Stimulated activated CD4-positive, alpha-beta T cell treated with anti-CD3 and anti-CD28 coated beads, Interleukin-1b, Interleukin-23, amount 100 ng/mL, for 4 hours (primary cell): Measurements from ENCODE around the gene SYNJ2.

Experiments
- DNase-seq, 2 donors: peaks; one replicate each; pipeline ENCODE4 v3.0.0-alpha.2; 2020; ENCODE audit warnings: low read depth in 2 of 2

SYNJ2 gene

DNA sequence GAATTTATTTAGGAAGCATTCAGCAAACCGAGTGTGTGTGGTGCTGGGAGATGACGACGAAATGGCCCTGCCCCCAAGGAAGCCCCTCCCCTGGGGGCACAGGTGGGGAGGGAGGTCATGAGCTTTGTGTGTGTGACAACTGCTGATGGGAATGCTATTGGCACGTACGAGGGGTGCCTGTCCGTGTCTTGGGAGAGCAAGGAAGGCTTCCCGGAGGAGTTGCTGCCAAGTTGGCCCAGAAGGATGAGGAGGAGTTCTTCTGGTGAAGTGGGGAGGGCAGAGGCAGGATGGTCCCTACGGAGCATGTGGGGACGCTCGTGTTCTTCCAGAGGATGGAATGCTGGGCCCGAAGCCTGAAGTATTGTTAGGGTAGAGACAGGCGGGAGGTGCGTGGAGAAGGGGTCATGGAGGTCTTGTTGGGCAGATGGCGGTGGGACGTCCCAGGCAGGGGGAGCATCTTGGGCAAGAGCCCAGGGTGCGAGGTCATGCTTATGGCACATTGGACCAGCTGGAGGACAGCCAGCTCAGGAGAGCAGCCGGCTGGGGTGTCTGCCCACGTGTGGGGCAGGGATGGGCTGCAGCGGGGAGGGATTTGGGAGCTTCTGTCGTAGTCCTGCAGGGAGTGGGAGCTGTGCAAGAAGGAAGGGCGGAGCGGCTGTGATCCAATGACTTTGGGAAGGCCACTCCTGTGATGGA is 46.1 kb downstream of the SYNJ2 start:
- no peak for DNase-seq

GRCh38 chr6:158028421-158028820 is 46.8 kb downstream of the SYNJ2 start:
- no peak for DNase-seq

DNA sequence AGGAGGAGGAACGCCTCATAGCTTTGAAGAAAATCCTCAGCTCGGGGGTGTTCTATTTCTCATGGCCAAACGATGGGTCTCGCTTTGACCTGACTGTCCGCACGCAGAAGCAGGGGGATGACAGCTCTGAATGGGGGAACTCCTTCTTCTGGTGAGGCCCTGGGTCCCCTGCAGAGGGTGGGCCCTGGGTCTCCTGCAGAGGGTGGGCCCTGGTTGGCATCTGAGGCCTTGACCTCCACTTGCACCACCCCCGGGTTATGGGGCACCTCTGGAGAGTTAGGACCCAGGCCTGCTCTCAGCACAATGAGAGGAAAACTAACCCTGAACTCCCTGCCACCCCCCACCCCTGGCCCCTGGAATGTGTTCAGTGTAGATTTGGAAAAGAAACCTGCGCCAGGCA is 47.2 kb downstream of the SYNJ2 start:
- DNase-seq, result no peak

- no peak for DNase-seq
Observed at GRCh38 chr6:158029668-158030230, 48.1 kb downstream of the SYNJ2 start.

GRCh38 chr6:158030380-158031300 is 49.0 kb downstream of the SYNJ2 start:
- no peak for DNase-seq

- no peak for DNase-seq
Observed at GRCh38 chr6:158031381-158032353, 50.0 kb downstream of the SYNJ2 start.

- DNase-seq, result no peak
Observed at GRCh38 chr6:158032354-158032733, 50.7 kb downstream of the SYNJ2 start.

GRCh38 chr6:158033077-158033750 is 51.6 kb downstream of the SYNJ2 start:
- no peak for DNase-seq

DNA sequence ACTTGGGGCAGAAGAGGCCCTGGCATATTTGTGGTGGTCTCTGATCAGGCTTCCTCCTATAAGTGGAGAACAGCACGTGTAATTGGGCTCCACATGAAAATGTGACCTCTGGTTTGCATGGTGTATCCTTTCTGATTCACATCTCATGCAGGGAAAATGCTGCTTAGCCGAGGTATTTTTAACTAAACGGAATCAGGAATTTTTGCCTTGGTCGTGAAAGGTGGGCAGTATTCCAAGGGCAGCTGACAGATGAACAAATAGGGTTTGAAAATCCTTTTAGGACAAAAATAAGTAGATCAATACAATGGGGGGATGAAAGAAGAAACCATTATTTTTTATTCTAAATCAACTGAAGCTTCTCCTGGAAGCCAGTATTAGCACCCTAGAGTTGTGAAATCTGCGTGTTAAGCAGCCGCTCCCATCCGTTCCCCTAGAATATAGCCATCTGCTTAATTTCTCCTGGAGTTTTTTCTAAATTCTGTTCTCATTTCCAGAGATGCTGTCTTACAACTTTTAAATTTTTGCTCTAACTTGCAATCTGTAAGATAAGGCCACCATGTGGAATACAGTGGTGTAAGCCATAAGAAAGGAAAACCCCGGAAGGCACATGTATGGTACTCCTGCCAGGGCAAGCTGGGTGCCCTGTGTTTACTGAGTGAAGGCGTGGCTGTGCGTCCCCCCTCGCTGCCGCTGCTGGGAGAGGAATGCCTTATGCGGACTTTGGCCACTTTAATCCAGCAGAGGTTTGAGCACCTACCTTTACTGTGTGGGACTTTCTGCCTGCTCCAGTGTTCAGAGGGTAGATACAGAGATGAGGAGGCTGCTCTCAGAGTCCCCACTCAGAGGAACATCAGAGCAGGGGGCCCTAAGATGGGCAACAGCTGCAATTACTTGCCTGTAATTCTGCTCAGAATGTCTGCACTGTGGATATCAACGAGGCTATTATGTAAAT is 52.4 kb downstream of the SYNJ2 start:
- no peak for DNase-seq

- DNase-seq, result no peak
Observed at GRCh38 chr6:158036261-158036660, 54.6 kb downstream of the SYNJ2 start.

DNA sequence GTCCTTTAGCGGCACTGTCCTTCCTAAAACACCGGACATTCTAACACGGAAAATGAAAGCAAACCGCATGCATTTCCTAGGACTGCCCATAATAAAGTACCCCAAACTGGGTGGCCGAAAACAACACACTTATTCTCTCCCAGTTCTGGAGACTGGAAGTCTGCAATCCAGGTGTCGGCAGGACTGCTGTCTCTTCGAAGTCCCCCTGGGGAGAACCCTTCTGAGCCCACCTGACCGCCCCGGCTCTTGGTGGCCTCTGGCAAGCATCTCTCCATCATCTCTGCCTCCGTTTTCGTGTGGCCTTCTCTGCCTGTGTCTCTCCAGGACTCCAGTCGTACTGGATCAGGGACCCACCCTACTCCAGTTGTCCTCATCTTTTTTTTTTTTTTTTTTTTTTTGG is 55.4 kb downstream of the SYNJ2 start:
- DNase-seq, result no peak

- no peak for DNase-seq
Observed at GRCh38 chr6:158037771-158038170, 56.1 kb downstream of the SYNJ2 start.

GRCh38 chr6:158038291-158039177 is 56.9 kb downstream of the SYNJ2 start:
- no peak for DNase-seq

- no peak for DNase-seq
Observed at GRCh38 chr6:158039178-158039557, 57.5 kb downstream of the SYNJ2 start.

DNA sequence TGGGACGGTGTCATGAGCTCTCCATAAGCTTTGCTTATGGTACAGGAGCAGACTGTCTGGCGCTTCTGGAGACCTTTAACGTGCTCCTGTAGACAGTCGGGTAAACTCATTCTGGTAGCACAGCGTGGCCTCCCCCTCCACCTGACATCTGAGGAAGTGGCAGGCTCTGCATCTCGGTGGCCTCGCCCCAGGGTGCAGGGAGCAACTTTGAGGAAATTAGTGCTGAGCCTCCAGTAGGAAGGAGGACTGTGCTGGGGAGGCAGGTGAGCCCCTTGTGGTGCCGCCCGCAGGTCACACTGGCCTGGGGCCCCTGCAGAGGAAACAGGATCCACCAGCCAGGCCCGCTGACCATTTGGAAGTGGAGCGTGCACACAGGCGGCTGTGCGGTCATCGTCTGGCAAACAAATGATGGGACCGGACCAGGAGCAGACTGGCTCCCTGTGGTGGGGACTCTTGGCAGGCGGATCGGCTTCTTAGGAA is 57.9 kb downstream of the SYNJ2 start:
- no peak for DNase-seq

DNA sequence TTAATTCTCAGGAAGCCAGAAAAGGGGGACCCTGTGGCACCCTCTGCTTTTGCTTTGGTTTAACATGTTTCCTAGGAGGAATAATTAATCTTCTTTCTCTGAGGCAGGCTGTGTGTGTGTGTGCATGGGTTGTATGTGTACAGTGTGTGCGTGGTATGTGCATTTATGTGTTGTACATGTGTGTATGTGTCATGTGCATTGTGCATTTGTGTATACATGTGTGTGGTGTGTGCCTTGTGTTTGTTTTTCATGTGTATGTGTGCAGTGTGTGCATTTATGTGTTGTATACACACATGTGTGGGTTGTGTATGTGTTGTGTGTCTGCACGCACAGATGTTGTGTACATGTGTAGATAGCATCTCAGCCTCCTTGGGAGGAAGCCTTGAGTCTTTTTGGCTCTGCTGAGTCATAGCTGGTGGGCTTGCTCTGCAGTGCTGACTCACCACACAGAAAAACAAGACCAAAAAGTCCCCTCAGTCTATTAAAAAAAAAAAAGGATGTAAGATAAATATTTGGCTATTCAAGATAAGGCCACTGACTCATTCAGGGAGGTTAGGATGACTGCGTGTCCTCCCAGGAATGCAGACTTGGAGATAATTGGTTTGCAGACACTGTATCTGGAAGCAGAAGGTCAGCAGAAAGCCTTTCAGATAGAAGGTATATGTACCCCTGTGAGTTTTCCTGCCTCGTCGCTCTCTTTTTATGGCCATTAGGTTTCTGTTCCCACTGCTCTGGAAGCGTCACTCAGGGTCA is 58.6 kb downstream of the SYNJ2 start:
- DNase-seq, result no peak

DNA sequence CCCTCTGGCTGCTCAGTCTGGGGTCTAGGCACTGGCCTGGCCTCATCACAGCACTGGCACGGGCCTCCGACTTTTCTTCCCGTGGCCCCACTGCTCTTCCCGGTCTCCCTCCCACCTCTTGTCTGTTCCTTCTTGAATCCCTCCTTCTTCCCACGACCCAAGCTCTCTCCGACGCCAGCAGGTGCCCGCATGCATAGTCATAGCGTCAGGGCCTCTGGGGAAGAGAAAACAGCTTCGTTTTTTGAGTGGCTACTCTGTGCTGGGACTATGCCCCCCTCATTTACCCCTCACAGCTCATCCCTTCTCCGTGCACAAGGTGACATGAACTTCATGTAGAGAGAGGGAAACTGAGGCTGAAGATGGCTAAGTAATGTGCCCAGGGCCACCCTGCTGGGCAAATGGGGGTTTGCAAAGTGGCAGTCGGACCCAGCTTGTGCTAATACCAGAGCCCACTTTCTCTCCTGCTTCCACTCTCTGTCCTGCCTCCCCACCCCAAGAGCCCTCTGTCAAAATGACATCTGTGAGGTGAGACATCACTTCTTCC is 59.2 kb downstream of the SYNJ2 start:
- DNase-seq, result no peak

DNA sequence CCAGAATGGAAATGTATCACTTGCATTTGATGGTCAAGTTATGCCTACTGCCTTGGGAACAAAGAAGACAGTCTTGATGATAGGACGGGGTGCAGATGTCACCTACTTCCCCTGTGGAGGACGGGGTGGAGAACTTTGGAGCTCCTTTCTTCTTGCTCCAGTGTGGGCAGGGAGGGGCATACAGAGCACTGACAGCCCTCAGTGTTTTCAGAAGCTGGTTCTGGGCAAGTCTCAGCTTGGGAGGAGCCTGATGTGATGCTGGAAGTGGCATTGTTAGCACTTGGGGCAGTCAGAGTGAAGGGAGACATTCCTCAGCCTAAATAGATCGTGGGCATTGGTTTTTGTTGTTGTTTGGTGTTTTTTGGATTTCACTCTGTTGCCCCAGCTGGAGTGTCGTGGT is 59.7 kb downstream of the SYNJ2 start:
- DNase-seq, result no peak
